Fibroblast of skin of back (primary cell): ENCODE measurements around the gene ARHGEF26.
A peak's percentile ranks its signal among the peaks of the same experiment; 100 is the strongest.

Experiments
- DNase-seq: peaks from one replicate; pipeline ENCODE4 v3.0.0-alpha.2; 2013

The ARHGEF26 gene

DNA sequence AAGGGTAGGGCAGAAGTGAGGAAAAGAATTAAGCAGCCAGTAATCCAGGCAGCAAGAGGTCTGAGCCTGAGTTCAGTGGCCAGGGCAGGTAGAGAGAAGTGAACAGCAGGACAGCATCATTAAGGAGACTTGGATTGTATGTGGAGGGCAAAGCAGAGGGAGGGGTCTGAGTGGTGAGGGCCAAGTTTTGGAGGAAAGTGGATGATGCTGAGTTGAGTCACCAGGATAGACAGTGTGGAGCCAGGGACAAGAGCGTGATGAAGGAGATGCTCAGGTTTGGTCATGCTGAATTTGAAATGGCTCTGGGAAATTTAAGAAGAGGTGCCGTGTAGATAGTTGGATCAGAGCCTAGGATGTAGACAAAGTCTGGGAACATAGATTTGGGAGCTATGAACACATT lies 93.1 kb downstream of the ARHGEF26 start:
- peak; percentile 18 for DNase-seq

DNA sequence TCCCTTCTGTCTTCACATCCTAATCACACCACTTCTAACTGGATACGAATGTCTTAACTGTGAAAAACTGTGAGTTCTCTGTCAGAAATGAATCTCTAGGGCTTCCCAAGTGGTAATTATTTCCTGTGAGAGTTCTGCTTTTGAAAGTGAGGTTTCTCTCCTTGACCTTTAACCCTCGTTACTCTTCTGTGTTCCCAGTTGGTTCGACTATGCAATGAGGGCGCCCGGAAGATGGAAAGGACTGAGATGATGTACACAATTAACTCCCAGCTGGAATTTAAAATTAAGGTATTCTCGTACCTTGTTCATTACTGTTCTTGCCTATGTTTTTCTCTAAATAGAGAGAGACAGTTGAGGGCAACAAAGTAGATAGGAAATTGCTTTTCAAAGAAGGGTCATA lies 96.5 kb downstream of the ARHGEF26 start:
- no peak for DNase-seq

DNA sequence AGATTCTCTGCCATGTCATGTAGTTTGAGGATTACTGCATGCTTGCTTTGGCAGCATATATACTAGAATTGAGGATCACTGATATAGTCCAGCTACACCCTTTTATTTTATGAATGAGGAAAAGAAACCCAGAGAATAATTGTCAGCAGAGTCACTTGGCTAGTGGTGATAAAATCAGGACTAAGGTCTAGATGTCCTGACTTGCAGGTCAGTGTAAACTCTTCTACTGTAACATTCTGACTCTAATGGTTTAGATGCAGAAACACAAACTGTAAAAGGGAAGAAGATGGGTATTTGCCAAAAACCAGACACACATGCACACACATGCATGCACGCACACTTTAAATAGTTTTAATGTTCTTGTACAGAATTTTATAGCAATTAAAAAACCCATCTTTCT lies 97.5 kb downstream of the ARHGEF26 start:
- DNase-seq, result no peak

DNA sequence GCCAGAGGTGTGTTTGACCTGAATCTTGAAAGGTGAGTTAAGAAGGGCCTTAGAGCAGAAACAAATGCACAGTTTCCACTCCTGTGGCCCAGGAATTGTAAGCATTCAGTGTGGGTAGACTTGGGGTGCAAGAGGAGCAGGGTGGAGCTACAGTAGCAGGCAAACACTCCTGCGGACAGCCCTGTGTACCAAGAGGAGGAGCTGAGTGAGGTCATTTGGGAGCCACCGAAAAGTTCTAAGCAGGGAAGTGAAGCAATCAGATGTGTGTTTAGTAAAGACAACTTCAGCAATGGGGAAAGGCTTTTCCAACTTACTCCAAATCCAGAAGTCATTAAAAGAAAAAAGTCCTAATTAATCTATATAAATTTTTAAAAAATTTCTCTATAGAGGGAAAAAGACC lies 99.3 kb downstream of the ARHGEF26 start:
- DNase-seq, result no peak

DNA sequence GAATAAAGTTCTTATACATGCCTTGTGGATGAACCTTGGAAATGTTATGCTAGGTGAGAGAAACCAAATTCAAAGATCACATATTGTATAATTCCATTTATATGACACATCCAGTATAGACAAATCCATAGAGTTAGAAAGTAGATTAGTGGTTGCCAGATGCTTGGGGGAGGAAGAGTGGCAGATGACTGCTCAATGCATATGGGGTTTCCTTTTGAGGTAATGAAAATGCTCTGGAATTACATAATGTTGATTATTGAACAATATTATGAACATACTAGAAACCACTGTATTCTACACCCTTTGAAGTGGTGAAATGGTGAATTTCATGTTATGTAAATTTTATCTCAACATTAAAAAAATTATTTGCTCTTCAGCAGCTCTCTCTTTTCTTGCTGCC lies 102.3 kb downstream of the ARHGEF26 start:
- DNase-seq, result no peak

- DNase-seq, result no peak
These were observed 103.2 kb downstream of the ARHGEF26 start for GRCh38 chr3:154224366-154224765.

GRCh38 chr3:154224866-154225265 lies 103.7 kb downstream of the ARHGEF26 start:
- DNase-seq, result no peak

DNA sequence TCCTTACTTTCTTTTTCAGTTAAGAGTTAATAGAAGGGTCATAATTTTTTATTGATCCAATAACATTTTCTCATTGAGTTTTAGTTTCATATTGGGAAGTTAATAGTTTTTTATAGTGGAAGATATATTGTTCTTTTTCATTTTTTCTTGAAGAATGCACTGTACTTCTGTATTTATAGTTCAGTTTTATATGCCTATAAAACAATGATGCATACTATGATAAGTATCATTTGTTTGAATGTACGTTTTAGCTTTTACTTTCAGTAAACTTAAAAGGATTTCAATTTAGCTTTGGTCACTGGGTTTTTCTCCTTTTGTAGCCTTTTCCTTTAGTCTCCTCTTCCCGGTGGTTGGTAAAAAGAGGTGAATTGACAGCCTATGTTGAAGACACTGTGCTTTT lies 104.3 kb downstream of the ARHGEF26 start:
- no peak for DNase-seq

DNA sequence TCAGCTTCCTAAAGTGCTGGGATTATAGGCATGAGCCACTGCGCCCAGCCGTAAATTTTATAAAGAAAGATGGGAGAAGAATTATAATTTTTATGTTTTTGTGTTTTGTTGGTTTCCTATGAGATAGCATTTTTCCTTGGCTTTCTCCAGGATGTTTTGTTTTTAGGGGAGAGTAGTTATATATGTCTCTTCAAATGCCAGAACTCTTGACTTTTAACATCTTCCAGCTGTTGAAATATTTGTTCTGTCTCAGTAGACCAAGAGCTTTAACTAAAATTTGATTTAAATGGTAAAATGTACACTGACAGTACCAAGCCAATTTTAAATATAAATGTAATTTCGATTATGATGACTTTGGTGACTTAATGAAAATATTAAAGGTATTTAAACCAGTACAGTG lies 106.3 kb downstream of the ARHGEF26 start:
- no peak for DNase-seq

GRCh38 chr3:154228561-154229216 lies 107.5 kb downstream of the ARHGEF26 start:
- no peak for DNase-seq

GRCh38 chr3:154229217-154229590 lies 108.0 kb downstream of the ARHGEF26 start:
- DNase-seq, result no peak

DNA sequence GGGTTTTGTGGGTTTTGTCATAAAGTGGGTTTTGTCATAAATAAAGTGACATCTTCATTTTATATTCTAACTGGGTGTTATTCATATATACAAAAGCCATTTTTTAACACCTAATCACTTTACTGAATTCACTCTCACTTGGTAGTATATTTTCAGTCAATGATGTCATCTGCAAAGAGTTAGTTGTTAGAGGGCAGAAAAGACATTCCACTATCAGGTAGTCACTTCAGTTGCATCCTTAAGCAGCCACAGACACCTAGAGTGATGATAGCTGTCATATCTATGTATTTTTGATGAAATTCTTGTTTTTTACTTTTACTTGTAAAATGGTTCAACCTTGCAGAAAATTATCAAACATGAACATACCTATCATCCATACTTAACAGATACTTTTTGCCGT lies 114.1 kb downstream of the ARHGEF26 start:
- DNase-seq, result peak; percentile 72

DNA sequence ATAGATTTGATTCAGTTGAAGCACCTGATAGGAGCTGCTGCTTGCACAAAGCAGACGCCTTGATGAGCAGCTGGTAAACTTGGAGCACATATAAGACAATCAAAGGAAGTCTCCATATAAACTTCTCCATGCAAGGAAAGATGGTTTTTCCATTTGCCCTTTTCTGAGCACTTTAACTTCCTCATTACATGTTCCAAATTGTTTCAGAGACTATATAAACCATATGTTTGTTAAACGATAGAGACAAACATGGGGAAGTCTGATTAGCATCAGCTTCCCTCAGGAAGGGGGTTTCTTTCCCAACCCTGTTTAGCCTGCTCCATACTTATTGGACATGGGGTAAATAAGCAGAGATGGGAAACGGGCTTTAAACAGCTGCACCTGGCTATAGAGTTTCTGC lies 115.1 kb downstream of the ARHGEF26 start:
- DNase-seq, result no peak

DNA sequence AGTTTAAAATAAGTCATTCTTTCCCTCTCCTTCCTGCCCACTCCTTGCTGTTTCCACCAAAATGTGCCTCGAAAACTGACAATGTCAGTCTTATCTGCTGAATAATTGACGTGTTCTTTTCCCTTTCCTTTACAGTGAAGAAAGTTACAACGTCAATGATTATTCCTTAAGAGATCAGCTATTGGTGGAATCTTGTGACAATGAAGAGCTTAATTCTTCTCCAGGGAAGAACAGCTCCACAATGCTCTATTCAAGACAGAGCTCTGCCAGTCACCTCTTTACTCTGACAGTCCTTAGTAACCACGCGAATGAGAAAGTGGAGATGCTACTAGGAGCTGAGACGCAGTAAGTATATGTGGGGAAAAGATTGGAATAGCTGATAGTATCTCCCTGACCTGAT lies 119.0 kb downstream of the ARHGEF26 start:
- DNase-seq, result no peak

- no peak for DNase-seq
These were observed 120.3 kb downstream of the ARHGEF26 start for GRCh38 chr3:154241496-154241895.

- DNase-seq, result no peak
These were observed 121.6 kb downstream of the ARHGEF26 start for GRCh38 chr3:154242766-154243165.

DNA sequence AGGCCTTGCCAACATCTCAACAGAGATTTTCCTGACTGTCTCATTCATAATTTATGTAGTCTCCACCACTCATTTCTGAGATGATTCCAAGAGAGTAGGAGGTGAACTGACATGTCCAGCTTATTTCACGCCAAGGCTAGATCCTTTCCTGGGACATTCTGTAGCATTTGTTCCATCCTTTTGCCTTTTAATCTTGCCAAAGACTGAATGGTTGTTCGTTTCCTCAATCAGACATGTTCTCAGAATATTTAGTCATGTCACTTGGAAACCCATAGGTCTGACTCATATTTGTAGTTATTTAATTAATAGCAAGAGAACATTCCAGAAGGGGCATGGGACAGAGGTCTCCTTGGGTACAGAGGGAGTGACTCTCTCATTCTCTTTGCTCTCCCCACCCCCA lies 122.2 kb downstream of the ARHGEF26 start:
- peak; percentile 59 for DNase-seq

DNA sequence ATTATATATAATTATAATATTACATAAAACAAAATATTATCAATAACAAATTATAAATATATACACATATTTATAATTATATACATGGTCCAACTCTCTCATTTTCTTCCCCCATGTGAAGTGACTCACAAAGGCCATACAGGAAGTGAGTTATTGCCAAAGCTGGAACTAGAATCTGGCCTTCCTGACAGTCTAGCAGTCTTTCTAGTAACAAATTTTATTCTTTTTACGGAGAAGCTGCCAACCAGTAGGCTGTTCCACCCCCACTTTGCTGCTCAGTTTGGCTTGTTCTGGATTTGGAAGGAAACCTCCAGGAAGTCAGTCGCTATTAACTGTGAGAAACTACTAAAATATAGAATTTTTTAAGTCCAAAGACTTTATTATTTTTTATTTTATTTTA lies 123.5 kb downstream of the ARHGEF26 start:
- peak; percentile 61 for DNase-seq

DNA sequence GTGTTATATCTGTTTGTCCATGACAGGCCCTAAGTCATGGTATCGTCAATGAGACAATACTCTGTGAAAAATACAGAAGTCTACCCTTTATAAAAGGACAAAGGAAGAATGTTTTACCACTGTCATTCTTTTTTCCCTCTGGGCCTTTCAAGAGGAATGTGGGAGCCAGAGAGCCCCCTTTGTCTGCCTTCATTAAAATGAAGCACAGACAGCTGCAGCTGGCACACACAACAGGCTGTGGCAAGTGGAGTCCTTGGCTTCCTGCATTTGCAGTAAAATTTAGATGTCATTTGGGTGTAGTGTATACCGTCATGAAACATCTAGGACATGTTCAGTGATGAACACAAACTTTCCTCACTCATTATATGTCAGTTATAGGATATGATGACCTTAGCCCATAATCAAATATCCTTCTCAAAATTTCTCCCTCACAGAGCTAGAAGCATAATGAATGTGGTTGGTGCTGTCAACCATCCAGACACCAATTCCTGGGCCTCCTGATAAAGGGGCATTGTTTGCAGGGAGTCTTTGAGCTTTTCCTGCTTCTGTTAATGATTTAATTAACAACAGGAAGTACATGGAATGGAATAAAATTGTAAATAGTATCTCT lies 126.7 kb downstream of the ARHGEF26 start:
- DNase-seq, result no peak

DNA sequence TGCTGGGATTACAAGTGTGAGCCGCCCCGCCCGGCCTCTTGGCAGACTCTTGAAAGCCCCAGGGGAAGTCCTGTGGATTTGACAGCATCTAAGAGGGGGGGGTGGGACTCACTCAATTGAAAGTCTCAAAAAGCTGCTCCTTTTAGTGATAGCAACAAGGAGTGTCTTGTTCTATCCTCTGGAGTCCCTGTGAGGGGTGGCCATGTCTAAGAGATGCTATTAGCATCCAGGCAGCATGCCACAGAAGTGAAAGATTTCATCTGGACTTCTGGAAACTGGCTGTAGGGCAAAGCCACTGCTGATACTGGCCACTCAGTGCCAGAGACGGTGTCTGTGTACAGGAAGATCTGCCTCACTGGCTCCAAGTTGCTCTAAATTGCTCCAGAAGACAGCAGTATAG lies 129.1 kb downstream of the ARHGEF26 start:
- DNase-seq, result no peak

- DNase-seq, result no peak
These were observed 130.4 kb downstream of the ARHGEF26 start for GRCh38 chr3:154251610-154252009.

GRCh38 chr3:154252759-154253638 lies 131.8 kb downstream of the ARHGEF26 start:
- peak; percentile 81 for DNase-seq

- no peak for DNase-seq
These were observed 133.3 kb downstream of the ARHGEF26 start for GRCh38 chr3:154254527-154254926.

DNA sequence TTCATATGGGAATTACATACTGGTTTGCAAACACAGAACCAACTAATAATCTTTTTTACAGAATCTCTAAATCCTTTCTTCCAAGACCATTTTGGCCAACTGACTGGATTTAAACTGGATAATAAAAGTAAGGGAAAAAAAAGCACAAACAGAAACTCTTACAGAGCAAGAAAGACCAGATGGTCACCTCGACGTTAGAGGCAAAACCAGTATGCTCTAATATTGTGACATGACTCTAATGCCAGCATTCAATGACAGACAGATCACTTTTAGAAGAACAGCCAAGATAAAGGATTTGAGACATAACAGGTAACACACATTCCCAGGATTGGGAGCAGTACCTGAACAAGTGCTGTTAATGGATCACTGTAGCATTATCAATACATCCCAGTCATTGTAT lies 152.2 kb downstream of the ARHGEF26 start:
- no peak for DNase-seq
